ENCODE results near the gene FCN1. TPM values are rescaled to one million over a fixed set of nuclear protein-coding genes. Genes with fewer than 3 reads are reported as not detected.

Gene FCN1
- total RNA-seq, 1 donor from 2014 or later = 2.9 TPM

DNA sequence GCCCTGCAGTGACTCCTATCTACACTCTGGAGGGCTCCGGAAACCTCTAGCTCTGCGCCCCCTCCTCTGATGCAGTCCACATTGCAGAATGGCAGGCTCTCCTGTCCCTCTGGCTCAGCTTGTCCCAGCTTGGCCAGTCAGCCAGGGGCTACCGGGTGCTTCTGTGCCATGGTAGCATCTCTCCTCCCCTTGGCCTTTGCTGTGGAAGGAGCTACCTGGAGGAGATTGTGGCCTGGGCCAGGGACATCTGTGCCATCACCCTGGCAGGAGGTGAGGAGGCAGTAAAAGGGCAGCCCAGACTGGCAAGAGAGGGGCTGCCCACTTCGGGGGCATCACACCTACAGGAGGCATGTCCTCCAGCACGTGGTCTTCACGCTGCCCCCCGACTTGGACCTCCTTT, 38.1 kb upstream of the FCN1 start:
- TF ChIP-seq CTCF (IDR thresholded peaks at IDR 0.05; ENCODE audit: borderline replicate concordance) = no peak
- peaks cover 4% of the 10 kb centered on the region for H3K4me1 ChIP-seq
- H3K36me3 ChIP-seq = no peaks in the 10 kb centered on the region
- H3K27ac ChIP-seq (replicated peaks) = no peak overlapping the region
- H3K4me3 ChIP-seq = no peak overlapping the region
- H3K9me3 ChIP-seq (replicated peaks) = peaks cover 6% of the 10 kb centered on the region
- intact Hi-C loops (cut with micrococcal nuclease) = no loop called here
- DNase-seq = no peak
- H3K27me3 ChIP-seq (ENCODE audit: low read depth) = no peaks in the 10 kb centered on the region

- Histone ChIP-seq H3K9me3 (replicated peaks) (peaks cover 6% of the 10 kb centered on the region), H3K27me3 (ENCODE audit: low read depth) (no peaks in the 10 kb centered on the region), H3K36me3 (no peaks in the 10 kb centered on the region), H3K27ac (replicated peaks) (no peak overlapping the region), H3K4me3 (no peak overlapping the region), H3K4me1 (no peaks in the 10 kb centered on the region)
- intact Hi-C loops (cut with micrococcal nuclease) = no loop called here
- no peak for TF ChIP-seq CTCF (IDR thresholded peaks at IDR 0.05; ENCODE audit: borderline replicate concordance)
- DNase-seq = no peak
Measured at GRCh38 chr9:134955156-134955555, 37.4 kb upstream of the FCN1 start.

- intact Hi-C loops (cut with micrococcal nuclease) = no loop called here
- no peak overlapping the region for H3K4me3 ChIP-seq
- no peak for DNase-seq
Measured at GRCh38 chr9:134951994-134952393, 34.3 kb upstream of the FCN1 start.

GRCh38 chr9:134951461-134951860, 33.7 kb upstream of the FCN1 start:
- intact Hi-C loops (cut with micrococcal nuclease) = no loop called here
- no peak overlapping the region for H3K27ac ChIP-seq (replicated peaks)
- H3K9me3 ChIP-seq (replicated peaks) = peaks cover 6% of the 10 kb centered on the region
- TF ChIP-seq CTCF (IDR thresholded peaks at IDR 0.05; ENCODE audit: borderline replicate concordance) = no peak
- H3K4me3 ChIP-seq = no peak overlapping the region
- H3K4me1 ChIP-seq = no peaks in the 10 kb centered on the region
- no peaks in the 10 kb centered on the region for H3K36me3 ChIP-seq
- DNase-seq = no peak
- peaks cover 9% of the 10 kb centered on the region for H3K27me3 ChIP-seq (ENCODE audit: low read depth)

More at GRCh38 chr9:134951994-134952393, 34.3 kb upstream of the FCN1 start:
- H3K27ac ChIP-seq (replicated peaks) = no peak overlapping the region
- H3K4me1 ChIP-seq = no peaks in the 10 kb centered on the region
- no peak for TF ChIP-seq CTCF (IDR thresholded peaks at IDR 0.05; ENCODE audit: borderline replicate concordance)
- H3K9me3 ChIP-seq (replicated peaks) = peaks cover 6% of the 10 kb centered on the region
- H3K27me3 ChIP-seq (ENCODE audit: low read depth) = peaks cover 8% of the 10 kb centered on the region
- no peaks in the 10 kb centered on the region for H3K36me3 ChIP-seq

DNA sequence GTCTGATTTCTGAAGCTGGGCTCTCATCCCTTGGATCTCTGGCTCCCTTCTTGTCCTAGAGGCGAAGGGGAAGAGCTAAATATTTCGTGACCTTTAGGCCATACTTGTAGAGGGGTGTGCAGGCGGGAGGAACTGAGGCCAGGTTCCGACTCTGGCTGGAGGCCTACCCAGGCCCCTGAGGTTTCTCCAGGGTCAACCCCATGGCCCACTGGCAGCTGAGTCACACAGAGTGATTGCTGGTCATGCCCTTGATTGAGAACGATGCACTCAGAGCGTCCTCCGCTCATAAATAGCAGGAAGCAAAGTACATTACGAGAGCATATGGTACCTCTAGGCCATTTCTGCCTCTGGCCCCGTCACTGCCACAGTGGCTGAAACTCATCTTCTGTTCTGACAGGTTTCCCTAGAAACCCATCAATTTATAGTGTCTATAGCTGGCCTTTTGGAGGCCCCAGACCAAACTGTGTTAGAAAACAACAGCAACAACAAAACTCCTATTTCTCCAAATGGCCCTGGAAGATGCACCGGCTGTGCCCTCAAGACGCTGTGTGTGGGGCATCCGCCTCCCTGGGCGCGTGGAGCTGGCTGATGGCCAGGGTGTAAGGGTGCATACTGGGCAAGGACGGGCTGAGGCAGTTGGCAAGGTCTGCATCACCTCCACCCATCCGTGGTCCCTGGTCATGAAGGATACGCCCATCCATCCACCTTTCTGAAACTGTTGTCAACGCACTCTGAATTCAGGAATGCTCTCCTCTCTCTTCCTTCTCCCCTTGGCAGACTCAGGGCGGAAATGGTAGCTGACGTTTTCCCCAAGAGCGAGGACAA, 32.9 kb upstream of the FCN1 start:
- TF ChIP-seq CTCF (IDR thresholded peaks at IDR 0.05; ENCODE audit: borderline replicate concordance) = no peak
- H3K4me3 ChIP-seq = no peak overlapping the region
- no peaks in the 10 kb centered on the region for H3K36me3 ChIP-seq
- H3K27me3 ChIP-seq (ENCODE audit: low read depth) = peaks cover 15% of the 10 kb centered on the region
- no peaks in the 10 kb centered on the region for H3K4me1 ChIP-seq
- H3K9me3 ChIP-seq (replicated peaks) = peaks cover 6% of the 10 kb centered on the region
- DNase-seq = no peak
- H3K27ac ChIP-seq (replicated peaks) = no peak overlapping the region
- intact Hi-C loops (cut with micrococcal nuclease) = no loop called here

All from left ventricle myocardium inferior (tissue), 1 donor.